Caco-2 (cell line): ENCODE data around the gene DNAH8. TPM values are rescaled to one million over a fixed set of nuclear protein-coding genes. Genes with fewer than 3 reads are reported as not detected.

Experiments used
- Bru-seq: library from RNA; stranded (reverse); fragments of 400-500 nt; gene quantifications from one replicate; lab custom pipeline; 2021; lab: Mats Ljungman, UMichigan
- BruChase-seq, 2 experiments: library from RNA; stranded (reverse); fragments of 400-500 nt; gene quantifications; one replicate each; lab custom pipeline; 2021; lab: Mats Ljungman, UMichigan
- BruUV-seq: library from RNA; stranded (reverse); fragments of 400-500 nt; replicated peaks from 2 replicates; lab custom pipeline; 2021; lab: Mats Ljungman, UMichigan
- CTCF ChIA-PET: fragments of 300-600 bp; sonication (Branson Sonifier 250); formaldehyde crosslinking; loops from one replicate; lab custom pipeline; 2022; ENCODE audit warnings: antibody characterized with exemption; lab: Charles Lee
- POLR2A ChIA-PET: fragments of 300-600 bp; sonication (Branson Sonifier 250); formaldehyde crosslinking; loops from one replicate; lab custom pipeline; 2022; ENCODE audit warnings: antibody characterized with exemption; lab: Charles Lee
- DNase-seq, 2 experiments: peaks; one replicate each; pipeline versions ENCODE4 v3.0.0 to v3.0.0-alpha.2; 2020 to 2022
- H3K27me3 ChIP-seq: replicated peaks from 2 replicates; pipeline ENCODE4 v1.6.0; 2011; ENCODE audit warnings: low read length; ENCODE audit not compliant: control insufficient read depth, insufficient read depth
- H3K36me3 ChIP-seq: 2 replicates; pipeline ENCODE4 v1.5.1; 2011; ENCODE audit warnings: low read length; ENCODE audit not compliant: control insufficient read depth, insufficient read depth
- H3K4me1 ChIP-seq: fragments of 250-450 bp; sonication (Bioruptor Pico); 2 replicates; pipeline ENCODE4 v1.5.1; 2020; ENCODE audit warnings: mild to moderate bottlenecking
- H3K4me3 ChIP-seq: 2 replicates; pipeline ENCODE4 v1.5.1; 2011; ENCODE audit warnings: low read depth, mild to moderate bottlenecking, control low read depth, low read length
- H3K9me3 ChIP-seq: fragments of 250-450 bp; sonication (Bioruptor Pico); 2 replicates; pipeline ENCODE4 v1.5.1; 2020; ENCODE audit warnings: mild to moderate bottlenecking, moderate library complexity
- H3K27ac Mint-ChIP-seq: one replicate; pipeline ENCODE4 v1.8.0; 2022; ENCODE audit warnings: mixed read lengths; ENCODE audit not compliant: unreplicated experiment
- H3K27me3 Mint-ChIP-seq: one replicate; pipeline ENCODE4 v1.8.0; 2022; ENCODE audit warnings: mixed read lengths; ENCODE audit not compliant: insufficient read depth, unreplicated experiment
- H3K36me3 Mint-ChIP-seq: one replicate; pipeline ENCODE4 v1.8.0; 2022; ENCODE audit warnings: mild to moderate bottlenecking, mixed read lengths; ENCODE audit not compliant: insufficient read depth, unreplicated experiment
- H3K4me1 Mint-ChIP-seq: one replicate; pipeline ENCODE4 v1.8.0; 2022; ENCODE audit warnings: low read depth, mixed read lengths; ENCODE audit not compliant: unreplicated experiment
- H3K4me3 Mint-ChIP-seq: one replicate; pipeline ENCODE4 v1.8.0; 2022; ENCODE audit warnings: mild to moderate bottlenecking, moderate library complexity, mixed read lengths; ENCODE audit not compliant: unreplicated experiment
- H3K9me3 Mint-ChIP-seq: one replicate; pipeline ENCODE4 v1.8.0; 2022; ENCODE audit warnings: mixed read lengths; ENCODE audit not compliant: unreplicated experiment
- intact Hi-C: fragments of 100-400 bp; cut with micrococcal nuclease; formaldehyde crosslinking; loops from one replicate; pipeline ENCODE4 v1.10.0; 2022; ENCODE audit not compliant: unreplicated experiment
- long read RNA-seq: library from polyadenylated mRNA; stranded (forward); transcript quantifications from one replicate; pipeline ENCODE4 v2.0.0, GENCODE V29; 2022
- total RNA-seq: library from RNA; stranded (reverse); gene quantifications from 2 replicates; pipeline ENCODE4 v1.2.3, GENCODE V29; 2022
- TF ChIP-seq, protein P1 (sequence below), 2 experiments: fragments of 200-600 bp in 1 of 2; IDR thresholded peaks; 1 replicate in 1 of 2; 2 replicates in 1 of 2; pipeline versions ENCODE4 v1.5.1 to v1.8.0; 2011 to 2022; ENCODE audit warnings: antibody characterized with exemption in 1 of 2, control low read depth in 1 of 2, inconsistent platforms in 1 of 2, low read depth in 1 of 2, low read length in 1 of 2, mild to moderate bottlenecking in 1 of 2, moderate library complexity in 1 of 2; ENCODE audit not compliant: insufficient read depth in 1 of 2, severe bottlenecking in 1 of 2, unreplicated experiment in 1 of 2

Gene DNAH8, protein sequence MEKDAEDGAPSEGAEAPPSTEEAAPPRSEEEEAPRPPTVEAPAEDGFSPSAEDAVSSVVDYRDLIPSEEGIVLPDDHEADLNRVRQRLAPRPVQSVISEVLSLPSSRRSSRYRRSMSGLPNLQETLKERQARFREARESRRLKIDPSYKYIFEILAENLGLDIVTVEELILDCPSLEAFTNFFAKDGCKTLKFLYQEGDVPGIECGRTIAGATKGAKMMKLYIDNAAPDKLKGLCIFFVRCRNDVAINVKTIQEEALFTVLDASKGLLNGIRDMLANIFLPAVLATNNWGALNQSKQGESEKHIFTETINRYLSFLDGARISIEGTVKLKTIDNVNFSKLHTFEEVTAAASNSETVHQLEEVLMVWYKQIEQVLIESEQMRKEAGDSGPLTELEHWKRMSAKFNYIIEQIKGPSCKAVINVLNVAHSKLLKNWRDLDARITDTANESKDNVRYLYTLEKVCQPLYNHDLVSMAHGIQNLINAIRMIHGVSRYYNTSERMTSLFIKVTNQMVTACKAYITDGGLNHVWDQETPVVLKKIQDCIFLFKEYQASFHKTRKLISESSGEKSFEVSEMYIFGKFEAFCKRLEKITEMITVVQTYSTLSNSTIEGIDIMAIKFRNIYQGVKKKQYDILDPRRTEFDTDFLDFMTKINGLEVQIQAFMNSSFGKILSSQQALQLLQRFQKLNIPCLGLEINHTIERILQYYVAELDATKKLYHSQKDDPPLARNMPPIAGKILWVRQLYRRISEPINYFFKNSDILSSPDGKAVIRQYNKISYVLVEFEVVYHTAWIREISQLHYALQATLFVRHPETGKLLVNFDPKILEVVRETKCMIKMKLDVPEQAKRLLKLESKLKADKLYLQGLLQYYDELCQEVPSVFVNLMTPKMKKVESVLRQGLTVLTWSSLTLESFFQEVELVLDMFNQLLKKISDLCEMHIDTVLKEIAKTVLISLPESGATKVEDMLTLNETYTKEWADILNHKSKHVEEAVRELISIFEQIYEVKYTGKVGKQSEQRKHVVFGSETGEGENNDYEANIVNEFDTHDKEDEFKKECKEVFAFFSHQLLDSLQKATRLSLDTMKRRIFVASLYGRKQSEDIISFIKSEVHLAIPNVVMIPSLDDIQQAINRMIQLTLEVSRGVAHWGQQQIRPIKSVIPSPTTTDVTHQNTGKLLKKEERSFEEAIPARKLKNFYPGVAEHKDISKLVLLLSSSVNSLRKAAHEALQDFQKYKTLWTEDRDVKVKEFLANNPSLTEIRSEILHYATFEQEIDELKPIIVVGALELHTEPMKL (N-terminal part only)
- total RNA-seq (not detected in 2 replicates), Bru-seq, nascent RNA (percentile 4 among the genes with signal in this experiment), BruChase-seq, experiment 1, labeled RNA remaining after a 2-hour chase (percentile 3 among the genes with signal in this experiment), BruChase-seq, experiment 2, labeled RNA remaining after a 6-hour chase (percentile 3 among the genes with signal in this experiment)
- long read RNA-seq, result 0 reads

DNA sequence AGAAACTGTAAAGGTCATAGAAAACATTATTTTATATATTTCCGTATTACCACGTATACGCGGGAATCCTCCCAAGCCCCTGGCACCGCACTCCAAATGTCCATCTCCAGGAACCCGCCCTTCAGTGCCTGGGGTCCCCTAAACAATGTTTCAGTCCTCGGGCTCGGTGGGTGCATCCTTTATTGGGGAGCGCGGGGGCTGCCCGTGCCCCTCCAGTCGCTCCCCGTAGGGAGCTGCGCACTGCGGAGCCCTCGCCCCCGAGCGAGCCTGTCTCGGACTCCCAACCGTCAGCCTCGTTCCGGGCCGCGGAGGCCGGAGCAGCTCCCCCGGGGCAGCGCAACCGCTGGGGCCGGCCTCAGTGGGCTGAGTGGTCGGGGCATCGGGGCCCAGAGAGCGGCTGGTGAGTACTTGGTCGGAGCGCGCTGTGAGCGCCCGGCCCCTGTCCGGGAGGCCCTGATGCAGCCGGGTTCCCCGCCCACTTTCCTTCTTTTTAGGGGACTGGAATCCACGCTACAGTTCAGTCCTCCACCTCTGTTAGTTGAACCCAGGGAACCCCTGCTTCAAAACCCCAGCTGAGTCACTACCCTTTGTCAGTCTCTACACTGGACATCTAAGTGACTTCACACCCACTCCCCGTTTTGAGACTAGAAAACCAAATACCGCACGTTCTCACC lies at the start of gene DNAH8:
TSS of gene DNAH8 (plus strand) at position 296 of the 674 bp plus-strand sequence. CDS start 7,499 bp downstream, outside the sequence.
- no peaks in the 10 kb centered on the region for H3K9me3 Mint-ChIP-seq
- no peak within 1 kb of the TSS for H3K4me3 Mint-ChIP-seq
- no TSS peak for BruUV-seq
- Histone ChIP-seq H3K27me3 (no peaks in the 10 kb centered on the region), H3K36me3 (no peaks in the 10 kb centered on the region), H3K4me3 (no peak within 1 kb of the TSS), H3K9me3 (no peaks in the 10 kb centered on the region), H3K4me1 (no peaks in the 10 kb centered on the region)
- ChIA-PET POLR2A (no interaction called here), CTCF (no interaction called here)
- H3K27ac Mint-ChIP-seq, result no peak within 1 kb of the TSS
- no peaks in the 10 kb centered on the region for H3K4me1 Mint-ChIP-seq
- intact Hi-C loops, result no loop called here
- TF ChIP-seq, protein P1, sequence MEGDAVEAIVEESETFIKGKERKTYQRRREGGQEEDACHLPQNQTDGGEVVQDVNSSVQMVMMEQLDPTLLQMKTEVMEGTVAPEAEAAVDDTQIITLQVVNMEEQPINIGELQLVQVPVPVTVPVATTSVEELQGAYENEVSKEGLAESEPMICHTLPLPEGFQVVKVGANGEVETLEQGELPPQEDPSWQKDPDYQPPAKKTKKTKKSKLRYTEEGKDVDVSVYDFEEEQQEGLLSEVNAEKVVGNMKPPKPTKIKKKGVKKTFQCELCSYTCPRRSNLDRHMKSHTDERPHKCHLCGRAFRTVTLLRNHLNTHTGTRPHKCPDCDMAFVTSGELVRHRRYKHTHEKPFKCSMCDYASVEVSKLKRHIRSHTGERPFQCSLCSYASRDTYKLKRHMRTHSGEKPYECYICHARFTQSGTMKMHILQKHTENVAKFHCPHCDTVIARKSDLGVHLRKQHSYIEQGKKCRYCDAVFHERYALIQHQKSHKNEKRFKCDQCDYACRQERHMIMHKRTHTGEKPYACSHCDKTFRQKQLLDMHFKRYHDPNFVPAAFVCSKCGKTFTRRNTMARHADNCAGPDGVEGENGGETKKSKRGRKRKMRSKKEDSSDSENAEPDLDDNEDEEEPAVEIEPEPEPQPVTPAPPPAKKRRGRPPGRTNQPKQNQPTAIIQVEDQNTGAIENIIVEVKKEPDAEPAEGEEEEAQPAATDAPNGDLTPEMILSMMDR (IDR thresholded peaks at IDR 0.05; ENCODE audit: insufficient read depth in 1 of 2, low read depth in 1 of 2, low read length in 1 of 2, severe bottlenecking in 1 of 2, unreplicated experiment in 1 of 2), result no peak
- H3K27me3 Mint-ChIP-seq, result peaks cover 3% of the 10 kb centered on the region
- DNase-seq, result no peak
- no peaks in the 10 kb centered on the region for H3K36me3 Mint-ChIP-seq

DNA sequence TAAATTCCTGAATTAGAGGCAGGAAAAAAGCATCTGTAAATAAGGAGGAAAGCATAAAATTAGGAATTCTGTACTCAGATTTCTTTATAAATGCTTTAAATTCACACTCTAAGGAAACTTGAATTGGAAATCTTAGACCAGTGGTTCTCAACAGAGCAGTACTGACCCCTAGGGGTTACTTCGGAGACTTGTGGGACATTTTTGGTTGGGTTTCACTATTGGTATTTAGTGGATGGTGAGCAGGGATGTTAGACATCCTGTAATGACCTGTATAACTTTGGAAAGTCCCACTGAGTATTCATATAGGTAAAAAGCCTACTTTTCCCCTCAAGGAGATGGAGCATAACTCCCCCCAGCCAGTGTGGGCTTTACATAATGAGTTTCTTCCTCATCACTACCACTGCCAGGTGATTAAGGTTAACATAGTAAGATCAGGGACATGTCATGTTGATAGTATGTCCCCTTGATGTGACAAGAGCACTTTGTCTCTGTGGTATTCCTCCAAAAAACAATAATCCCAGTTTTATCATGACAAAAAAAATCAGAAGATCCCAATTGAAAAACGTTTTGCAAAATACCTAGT lies 43.1 kb upstream of the DNAH8 start:
- H3K27me3 ChIP-seq, result no peaks in the 10 kb centered on the region
- peak in 1 of 2 experiments; percentile 59 for DNase-seq
- BruUV-seq, result no TSS peak
- Mint-ChIP-seq H3K4me1 (no peaks in the 10 kb centered on the region), H3K9me3 (no peaks in the 10 kb centered on the region), H3K36me3 (peaks cover 13% of the 10 kb centered on the region), H3K27ac (no peak overlapping the region), H3K4me3 (no peak overlapping the region), H3K27me3 (no peaks in the 10 kb centered on the region)
- H3K9me3 ChIP-seq, result no peaks in the 10 kb centered on the region
- H3K36me3 ChIP-seq, result no peaks in the 10 kb centered on the region; the same call in 1 of the 2 replicates
- ChIA-PET CTCF (no interaction called here), POLR2A (no interaction called here)
- TF ChIP-seq, protein P1 (IDR thresholded peaks at IDR 0.05; ENCODE audit: insufficient read depth in 1 of 2, low read depth in 1 of 2, low read length in 1 of 2, severe bottlenecking in 1 of 2, unreplicated experiment in 1 of 2), result peak; percentile 70 to 73
- intact Hi-C loops, result loop anchor here (2.0 to 10.0 kb wide), 4 partner anchors 85 to 263 kb away; no protein-coding TSS in a partner anchor
- no peaks in the 10 kb centered on the region for H3K4me1 ChIP-seq
- no peak overlapping the region for H3K4me3 ChIP-seq
